HepG2 (cell line): Measurements from ENCODE around the gene AJUBA. TPM values are rescaled to one million over a fixed set of nuclear protein-coding genes. Genes with fewer than 3 reads are reported as not detected.

Source experiments
- ASH2L ChIP-seq: fragments of 300-600, 200-600 bp; sonication (generic); IDR thresholded peaks from 2 replicates; pipeline ENCODE4 v1.7.0; 2017; ENCODE audit warnings: low read depth, mild to moderate bottlenecking, moderate library complexity, mixed read lengths, low read length; ENCODE audit not compliant: insufficient read length
- ATAD3A ChIP-seq: sonication (generic); formaldehyde crosslinking; IDR thresholded peaks from 2 replicates; pipeline ENCODE4 v1.4.0; 2020; ENCODE audit warnings: missing genetic modification reagents
- CEBPG ChIP-seq: IDR thresholded peaks from 2 replicates; pipeline ENCODE4 v1.6.1; 2016
- CHD2 ChIP-seq: IDR thresholded peaks from 2 replicates; pipeline ENCODE4 v1.6.1; 2011; ENCODE audit warnings: low read depth, low read length, improper control_type of control experiment
- HNRNPK ChIP-seq: fragments of 200-400 bp; formaldehyde crosslinking; IDR thresholded peaks from 2 replicates; pipeline ENCODE4 v1.6.1; 2018; ENCODE audit warnings: low read length, low read depth, moderate library complexity, mild to moderate bottlenecking; ENCODE audit not compliant: poor library complexity, severe bottlenecking
- JARID2 ChIP-seq: sonication (generic); formaldehyde crosslinking; IDR thresholded peaks from 2 replicates; pipeline ENCODE4 v1.8.1; 2023; ENCODE audit warnings: missing genetic modification reagents, inconsistent platforms; ENCODE audit not compliant: insufficient replicate concordance
- MAFK ChIP-seq, 2 experiments: IDR thresholded peaks in 1 of 2; conservative IDR thresholded peaks in 1 of 2; 2 replicates each; pipeline ENCODE4 v1.6.1; 2011; ENCODE audit warnings: improper control_type of control experiment in 2 of 2, low read length in 2 of 2
- PHF21A ChIP-seq: sonication (generic); formaldehyde crosslinking; IDR thresholded peaks from 2 replicates; pipeline ENCODE4 v1.5.0; 2020; ENCODE audit warnings: mild to moderate bottlenecking, missing genetic modification reagents
- RXRA ChIP-seq: sonication (generic); formaldehyde crosslinking; IDR thresholded peaks from 2 replicates; pipeline ENCODE4 v1.5.1; 2020; ENCODE audit warnings: missing genetic modification reagents
- SIN3A ChIP-seq: IDR thresholded peaks from 2 replicates; pipeline ENCODE4 v1.6.1; 2011; ENCODE audit warnings: low read depth, mild to moderate bottlenecking, control low read depth, low read length, borderline replicate concordance
- SP4 ChIP-seq: sonication (generic); formaldehyde crosslinking; IDR thresholded peaks from 2 replicates; pipeline ENCODE4 v1.8.1; 2023; ENCODE audit warnings: mild to moderate bottlenecking, missing genetic modification reagents
- ZNF326 ChIP-seq: sonication (generic); formaldehyde crosslinking; IDR thresholded peaks from 2 replicates; pipeline ENCODE4 v1.4.0; 2020; ENCODE audit warnings: missing genetic modification reagents, borderline replicate concordance
- ZNF644 ChIP-seq: IDR thresholded peaks from 2 replicates; pipeline ENCODE4 v1.6.1; 2016; ENCODE audit warnings: low read depth
- ZNF891 ChIP-seq: sonication (generic); formaldehyde crosslinking; IDR thresholded peaks from 2 replicates; pipeline ENCODE4 v1.5.0; 2020; ENCODE audit warnings: mild to moderate bottlenecking, missing genetic modification reagents
- polyA plus RNA-seq, 8 experiments: library from polyadenylated mRNA; depleted of rRNA in 3 of 8; stranded (reverse) in 7 of 8; unstranded in 1 of 8; fragments of >200 nt; fragmentation: Illumina TruSeq in 4 of 8; extraction: Trizol in 4 of 8; gene quantifications; 2 replicates each; pipeline versions ENCODE4 v1.2.1 to v1.2.3, GENCODE V29; 2011 to 2016; ENCODE audit warnings: low read depth in 4 of 8, missing spikeins in 1 of 8, mixed read lengths in 1 of 8; ENCODE audit not compliant: insufficient read depth in 1 of 8
- total RNA-seq, 5 experiments: library from RNA; depleted of rRNA; stranded (reverse); fragments of >200 nt; fragmentation: Illumina TruSeq; extraction: Trizol; gene quantifications; 2 replicates each; pipeline ENCODE4 v1.2.3, GENCODE V29; 2016; ENCODE audit warnings: low read depth in 1 of 5
- TF ChIP-seq, protein P1 (sequence below): sonication (generic); formaldehyde crosslinking; IDR thresholded peaks from 2 replicates; pipeline ENCODE4 v1.4.0; 2020; ENCODE audit warnings: mild to moderate bottlenecking, missing genetic modification reagents, borderline replicate concordance
- TF ChIP-seq, protein P2 (sequence below): IDR thresholded peaks from 2 replicates; pipeline ENCODE4 v1.6.1; 2016; ENCODE audit warnings: low read depth, control low read depth
- TF ChIP-seq, protein P3 (sequence below): sonication (generic); formaldehyde crosslinking; IDR thresholded peaks from 2 replicates; pipeline ENCODE4 v1.4.0; 2020; ENCODE audit warnings: missing genetic modification reagents
- TF ChIP-seq, protein P4 (sequence below): sonication (generic); formaldehyde crosslinking; IDR thresholded peaks from 2 replicates; pipeline ENCODE4 v1.4.0; 2020; ENCODE audit warnings: mild to moderate bottlenecking, missing genetic modification reagents

AJUBA gene
- total and polyA plus RNA-seq, 2 of the 13 experiments (the other 11 are each of a cell fraction or from before 2014, with no cell fraction given): 157 to 241 TPM

DNA sequence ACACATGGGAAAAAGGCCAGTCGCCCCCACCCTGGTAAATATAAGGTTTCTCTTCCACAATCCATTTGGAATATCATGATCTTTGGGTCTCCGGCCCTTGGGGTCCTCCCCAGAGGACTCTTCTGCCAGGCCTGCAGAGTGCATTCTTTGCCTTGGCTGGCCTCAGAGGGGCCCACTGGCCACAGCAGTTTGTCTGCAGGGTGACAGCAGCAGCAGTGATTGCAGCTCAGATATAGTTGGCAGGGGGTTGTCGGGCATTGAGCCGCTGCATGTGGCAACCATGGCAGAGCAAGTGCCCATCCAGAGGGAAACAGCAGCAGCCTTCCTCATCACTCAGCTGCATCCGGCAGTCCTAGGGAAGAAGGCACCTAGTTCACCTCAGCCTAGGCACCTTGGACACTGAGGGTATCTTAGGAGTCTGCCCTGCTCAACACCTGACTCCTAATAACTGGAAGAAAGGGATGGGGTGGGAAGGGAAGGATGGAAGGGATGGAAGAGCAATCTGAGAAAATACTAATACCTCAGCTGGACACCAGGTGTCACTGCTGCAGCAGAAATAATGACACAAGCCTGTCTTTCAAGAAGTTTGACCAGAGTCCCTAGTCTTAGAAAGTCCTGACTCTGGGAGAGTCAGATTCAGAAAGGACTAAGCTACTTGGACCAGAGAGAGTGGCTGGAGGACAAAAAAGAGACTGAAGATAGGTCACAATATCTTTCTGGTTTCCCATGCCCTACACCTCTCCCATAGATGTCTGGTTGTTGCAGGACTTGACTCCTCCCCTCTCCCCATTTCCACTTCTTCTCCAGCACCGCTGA is 8.9 kb downstream of the AJUBA start (continued):
- TF ChIP-seq, protein P1, sequence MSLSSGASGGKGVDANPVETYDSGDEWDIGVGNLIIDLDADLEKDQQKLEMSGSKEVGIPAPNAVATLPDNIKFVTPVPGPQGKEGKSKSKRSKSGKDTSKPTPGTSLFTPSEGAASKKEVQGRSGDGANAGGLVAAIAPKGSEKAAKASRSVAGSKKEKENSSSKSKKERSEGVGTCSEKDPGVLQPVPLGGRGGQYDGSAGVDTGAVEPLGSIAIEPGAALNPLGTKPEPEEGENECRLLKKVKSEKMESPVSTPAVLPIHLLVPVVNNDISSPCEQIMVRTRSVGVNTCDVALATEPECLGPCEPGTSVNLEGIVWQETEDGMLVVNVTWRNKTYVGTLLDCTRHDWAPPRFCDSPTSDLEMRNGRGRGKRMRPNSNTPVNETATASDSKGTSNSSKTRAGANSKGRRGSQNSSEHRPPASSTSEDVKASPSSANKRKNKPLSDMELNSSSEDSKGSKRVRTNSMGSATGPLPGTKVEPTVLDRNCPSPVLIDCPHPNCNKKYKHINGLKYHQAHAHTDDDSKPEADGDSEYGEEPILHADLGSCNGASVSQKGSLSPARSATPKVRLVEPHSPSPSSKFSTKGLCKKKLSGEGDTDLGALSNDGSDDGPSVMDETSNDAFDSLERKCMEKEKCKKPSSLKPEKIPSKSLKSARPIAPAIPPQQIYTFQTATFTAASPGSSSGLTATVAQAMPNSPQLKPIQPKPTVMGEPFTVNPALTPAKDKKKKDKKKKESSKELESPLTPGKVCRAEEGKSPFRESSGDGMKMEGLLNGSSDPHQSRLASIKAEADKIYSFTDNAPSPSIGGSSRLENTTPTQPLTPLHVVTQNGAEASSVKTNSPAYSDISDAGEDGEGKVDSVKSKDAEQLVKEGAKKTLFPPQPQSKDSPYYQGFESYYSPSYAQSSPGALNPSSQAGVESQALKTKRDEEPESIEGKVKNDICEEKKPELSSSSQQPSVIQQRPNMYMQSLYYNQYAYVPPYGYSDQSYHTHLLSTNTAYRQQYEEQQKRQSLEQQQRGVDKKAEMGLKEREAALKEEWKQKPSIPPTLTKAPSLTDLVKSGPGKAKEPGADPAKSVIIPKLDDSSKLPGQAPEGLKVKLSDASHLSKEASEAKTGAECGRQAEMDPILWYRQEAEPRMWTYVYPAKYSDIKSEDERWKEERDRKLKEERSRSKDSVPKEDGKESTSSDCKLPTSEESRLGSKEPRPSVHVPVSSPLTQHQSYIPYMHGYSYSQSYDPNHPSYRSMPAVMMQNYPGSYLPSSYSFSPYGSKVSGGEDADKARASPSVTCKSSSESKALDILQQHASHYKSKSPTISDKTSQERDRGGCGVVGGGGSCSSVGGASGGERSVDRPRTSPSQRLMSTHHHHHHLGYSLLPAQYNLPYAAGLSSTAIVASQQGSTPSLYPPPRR (CRISPR knock-in tag): peak; percentile 20; the same call in 1 of the 2 replicates
- TF ChIP-seq CHD2: 0 out of 2 replicates have a peak, but pooled peaks have one; percentile 2
- no peak for TF ChIP-seq SP4 (CRISPR knock-in tag)
- TF ChIP-seq, protein P2, sequence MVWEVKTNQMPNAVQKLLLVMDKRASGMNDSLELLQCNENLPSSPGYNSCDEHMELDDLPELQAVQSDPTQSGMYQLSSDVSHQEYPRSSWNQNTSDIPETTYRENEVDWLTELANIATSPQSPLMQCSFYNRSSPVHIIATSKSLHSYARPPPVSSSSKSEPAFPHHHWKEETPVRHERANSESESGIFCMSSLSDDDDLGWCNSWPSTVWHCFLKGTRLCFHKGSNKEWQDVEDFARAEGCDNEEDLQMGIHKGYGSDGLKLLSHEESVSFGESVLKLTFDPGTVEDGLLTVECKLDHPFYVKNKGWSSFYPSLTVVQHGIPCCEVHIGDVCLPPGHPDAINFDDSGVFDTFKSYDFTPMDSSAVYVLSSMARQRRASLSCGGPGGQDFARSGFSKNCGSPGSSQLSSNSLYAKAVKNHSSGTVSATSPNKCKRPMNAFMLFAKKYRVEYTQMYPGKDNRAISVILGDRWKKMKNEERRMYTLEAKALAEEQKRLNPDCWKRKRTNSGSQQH (CRISPR knock-in tag): peak; percentile 64; the same call in 1 of the 2 replicates
- peak; percentile 39; the same call in 1 of the 2 replicates for TF ChIP-seq CEBPG (CRISPR knock-in tag)
- TF ChIP-seq SIN3A: no peak
- TF ChIP-seq, protein P3, sequence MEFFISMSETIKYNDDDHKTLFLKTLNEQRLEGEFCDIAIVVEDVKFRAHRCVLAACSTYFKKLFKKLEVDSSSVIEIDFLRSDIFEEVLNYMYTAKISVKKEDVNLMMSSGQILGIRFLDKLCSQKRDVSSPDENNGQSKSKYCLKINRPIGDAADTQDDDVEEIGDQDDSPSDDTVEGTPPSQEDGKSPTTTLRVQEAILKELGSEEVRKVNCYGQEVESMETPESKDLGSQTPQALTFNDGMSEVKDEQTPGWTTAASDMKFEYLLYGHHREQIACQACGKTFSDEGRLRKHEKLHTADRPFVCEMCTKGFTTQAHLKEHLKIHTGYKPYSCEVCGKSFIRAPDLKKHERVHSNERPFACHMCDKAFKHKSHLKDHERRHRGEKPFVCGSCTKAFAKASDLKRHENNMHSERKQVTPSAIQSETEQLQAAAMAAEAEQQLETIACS (CRISPR knock-in tag): no peak
- TF ChIP-seq PHF21A (CRISPR knock-in tag): no peak
- no peak for TF ChIP-seq JARID2 (CRISPR knock-in tag)
- TF ChIP-seq ZNF891 (CRISPR knock-in tag): no peak
- TF ChIP-seq ZNF326 (CRISPR knock-in tag): peak; percentile 25; the same call in 1 of the 2 replicates
- TF ChIP-seq RXRA (CRISPR knock-in tag): no peak; the same call in 1 of the 2 replicates
- no peak for TF ChIP-seq MAFK (conservative IDR thresholded peaks at IDR 0.05 in 1 of 2, IDR thresholded peaks at IDR 0.05 in 1 of 2; ENCODE audit: low read length in 2 of 2)
- TF ChIP-seq, protein P4, sequence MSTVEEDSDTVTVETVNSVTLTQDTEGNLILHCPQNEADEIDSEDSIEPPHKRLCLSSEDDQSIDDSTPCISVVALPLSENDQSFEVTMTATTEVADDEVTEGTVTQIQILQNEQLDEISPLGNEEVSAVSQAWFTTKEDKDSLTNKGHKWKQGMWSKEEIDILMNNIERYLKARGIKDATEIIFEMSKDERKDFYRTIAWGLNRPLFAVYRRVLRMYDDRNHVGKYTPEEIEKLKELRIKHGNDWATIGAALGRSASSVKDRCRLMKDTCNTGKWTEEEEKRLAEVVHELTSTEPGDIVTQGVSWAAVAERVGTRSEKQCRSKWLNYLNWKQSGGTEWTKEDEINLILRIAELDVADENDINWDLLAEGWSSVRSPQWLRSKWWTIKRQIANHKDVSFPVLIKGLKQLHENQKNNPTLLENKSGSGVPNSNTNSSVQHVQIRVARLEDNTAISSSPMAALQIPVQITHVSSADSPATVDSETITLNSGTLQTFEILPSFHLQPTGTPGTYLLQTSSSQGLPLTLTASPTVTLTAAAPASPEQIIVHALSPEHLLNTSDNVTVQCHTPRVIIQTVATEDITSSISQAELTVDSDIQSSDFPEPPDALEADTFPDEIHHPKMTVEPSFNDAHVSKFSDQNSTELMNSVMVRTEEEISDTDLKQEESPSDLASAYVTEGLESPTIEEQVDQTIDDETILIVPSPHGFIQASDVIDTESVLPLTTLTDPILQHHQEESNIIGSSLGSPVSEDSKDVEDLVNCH: peak; percentile 58; the same call in 1 of the 2 replicates
- peak; percentile 77 for TF ChIP-seq ASH2L
- no peak for TF ChIP-seq ZNF644 (CRISPR knock-in tag)
- no peak for TF ChIP-seq HNRNPK
- TF ChIP-seq ATAD3A (CRISPR knock-in tag): no peak
